ENCODE results near the gene PEX1.

GRCh38 chr7:92460510-92460909 lies 67.8 kb downstream of the PEX1 start:
- TF ChIP-seq POLR2AphosphoS5 (IDR thresholded peaks at IDR 0.05; ENCODE audit: insufficient read depth, low read depth, low read length) (no peak), MAX (IDR thresholded peaks at IDR 0.05; ENCODE audit: insufficient read depth, insufficient read length) (no peak), POLR2A (IDR thresholded peaks at IDR 0.05; ENCODE audit: low read depth, low read length) (no peak), FOS (IDR thresholded peaks at IDR 0.05; ENCODE audit: borderline replicate concordance, insufficient read depth, low read length) (no peak)
- TF ChIP-seq, protein P1, sequence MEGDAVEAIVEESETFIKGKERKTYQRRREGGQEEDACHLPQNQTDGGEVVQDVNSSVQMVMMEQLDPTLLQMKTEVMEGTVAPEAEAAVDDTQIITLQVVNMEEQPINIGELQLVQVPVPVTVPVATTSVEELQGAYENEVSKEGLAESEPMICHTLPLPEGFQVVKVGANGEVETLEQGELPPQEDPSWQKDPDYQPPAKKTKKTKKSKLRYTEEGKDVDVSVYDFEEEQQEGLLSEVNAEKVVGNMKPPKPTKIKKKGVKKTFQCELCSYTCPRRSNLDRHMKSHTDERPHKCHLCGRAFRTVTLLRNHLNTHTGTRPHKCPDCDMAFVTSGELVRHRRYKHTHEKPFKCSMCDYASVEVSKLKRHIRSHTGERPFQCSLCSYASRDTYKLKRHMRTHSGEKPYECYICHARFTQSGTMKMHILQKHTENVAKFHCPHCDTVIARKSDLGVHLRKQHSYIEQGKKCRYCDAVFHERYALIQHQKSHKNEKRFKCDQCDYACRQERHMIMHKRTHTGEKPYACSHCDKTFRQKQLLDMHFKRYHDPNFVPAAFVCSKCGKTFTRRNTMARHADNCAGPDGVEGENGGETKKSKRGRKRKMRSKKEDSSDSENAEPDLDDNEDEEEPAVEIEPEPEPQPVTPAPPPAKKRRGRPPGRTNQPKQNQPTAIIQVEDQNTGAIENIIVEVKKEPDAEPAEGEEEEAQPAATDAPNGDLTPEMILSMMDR (IDR thresholded peaks at IDR 0.05; ENCODE audit: extremely low read depth in 1 of 2, insufficient read depth in 1 of 2, low read depth in 1 of 2, low read length in 2 of 2): no peak
